ENCODE measurements around the gene SPATA16.

SPATA16 gene

GRCh38 chr3:172987273-172987672 is 153.8 kb downstream of the SPATA16 start:
- Histone ChIP-seq H3K9me3 (no peaks in the 10 kb centered on the region), H3K4me3 (no peak overlapping the region), H3K4me1 (no peaks in the 10 kb centered on the region), H3K27me3 (no peaks in the 10 kb centered on the region), H3K36me3 (no peaks in the 10 kb centered on the region), H3K27ac (no peak overlapping the region)
- no peak for TF ChIP-seq CTCF (IDR thresholded peaks at IDR 0.05)
- intact Hi-C loops (cut with DNase I; ENCODE audit: low total_unique reads) = no loop called here
- no peak for DNase-seq

GRCh38 chr3:172984914-172985313 is 156.1 kb downstream of the SPATA16 start:
- Histone ChIP-seq H3K27ac (no peak overlapping the region), H3K4me3 (no peak overlapping the region), H3K27me3 (no peaks in the 10 kb centered on the region), H3K36me3 (no peaks in the 10 kb centered on the region), H3K9me3 (no peaks in the 10 kb centered on the region), H3K4me1 (no peaks in the 10 kb centered on the region)
- TF ChIP-seq CTCF (IDR thresholded peaks at IDR 0.05) = no peak
- no peak for DNase-seq
- intact Hi-C loops (cut with DNase I; ENCODE audit: low total_unique reads) = no loop called here

- no peak for DNase-seq
- intact Hi-C loops (cut with DNase I; ENCODE audit: low total_unique reads) = no loop called here
Measured at GRCh38 chr3:172982736-172983364, 158.2 kb downstream of the SPATA16 start.

GRCh38 chr3:172981407-172981983 is 159.5 kb downstream of the SPATA16 start:
- no peak for DNase-seq

More at GRCh38 chr3:172982736-172983364, 158.2 kb downstream of the SPATA16 start:
- Histone ChIP-seq H3K4me3 (no peak overlapping the region), H3K4me1 (no peaks in the 10 kb centered on the region), H3K27me3 (no peaks in the 10 kb centered on the region), H3K36me3 (no peaks in the 10 kb centered on the region), H3K27ac (no peak overlapping the region), H3K9me3 (no peaks in the 10 kb centered on the region)
- no peak for TF ChIP-seq CTCF (IDR thresholded peaks at IDR 0.05)

GRCh38 chr3:172980849-172981248 is 160.2 kb downstream of the SPATA16 start:
- H3K4me3 ChIP-seq = no peak overlapping the region
- intact Hi-C loops (cut with DNase I; ENCODE audit: low total_unique reads) = no loop called here
- H3K9me3 ChIP-seq = no peaks in the 10 kb centered on the region
- no peaks in the 10 kb centered on the region for H3K27me3 ChIP-seq
- no peak for DNase-seq
- no peak for TF ChIP-seq CTCF (IDR thresholded peaks at IDR 0.05)
- H3K27ac ChIP-seq = no peak overlapping the region
- H3K36me3 ChIP-seq = no peaks in the 10 kb centered on the region
- H3K4me1 ChIP-seq = no peaks in the 10 kb centered on the region

More at GRCh38 chr3:172981407-172981983, 159.5 kb downstream of the SPATA16 start:
- Histone ChIP-seq H3K9me3 (no peaks in the 10 kb centered on the region), H3K4me3 (no peak overlapping the region), H3K36me3 (no peaks in the 10 kb centered on the region), H3K27ac (no peak overlapping the region), H3K4me1 (no peaks in the 10 kb centered on the region), H3K27me3 (no peaks in the 10 kb centered on the region)
- no peak for TF ChIP-seq CTCF (IDR thresholded peaks at IDR 0.05)
- intact Hi-C loops (cut with DNase I; ENCODE audit: low total_unique reads) = no loop called here

Measured in tibial artery (tissue), 4 donors.